ENCODE data around the gene NRL. TPM values are rescaled to one million over a fixed set of nuclear protein-coding genes. Genes with fewer than 3 reads are reported as not detected.
A peak's percentile ranks its signal among the peaks of the same experiment; 100 is the strongest.

Gene NRL
- total and polyA plus RNA-seq, 9 of the 15 experiments (the other 6 are each of a cell fraction or from before 2014, with no cell fraction given) = 0.07 to 2.7 (median 1.4) TPM; not detected in 1

GRCh38 chr14:24141097-24141880 is 26.5 kb upstream of the NRL start, which contains the start of gene EMC9 (continued):
- TF ChIP-seq SRF (CRISPR knock-in tag; IDR thresholded peaks at IDR 0.05) = no peak; a peak in 1 of 4 replicates
- peak; percentile 71 for TF ChIP-seq GABPA (tag; conservative IDR thresholded peaks at IDR 0.05; ENCODE audit: low read depth)
- TF ChIP-seq BDP1 (IDR thresholded peaks at IDR 0.05; ENCODE audit: insufficient read depth, insufficient read length) = no peak
- TF ChIP-seq GMEB1 (CRISPR knock-in tag; IDR thresholded peaks at IDR 0.05) = no peak
- TF ChIP-seq RCOR1 (IDR thresholded peaks at IDR 0.05; ENCODE audit: borderline replicate concordance in 1 of 2, low read depth in 2 of 2, low read length in 2 of 2) = peak in 1 of 2 experiments; percentile 73; a peak in 2 of 4 replicates
- no peak for TF ChIP-seq TOE1 (IDR thresholded peaks at IDR 0.05; ENCODE audit: borderline replicate concordance)
- no peak for TF ChIP-seq TOE1 (CRISPR knock-in tag; IDR thresholded peaks at IDR 0.05; ENCODE audit: borderline replicate concordance, low read depth)
- TF ChIP-seq ZNF740 (CRISPR knock-in tag; IDR thresholded peaks at IDR 0.05) = no peak
- no peak for TF ChIP-seq ZNF740 (tag; IDR thresholded peaks at IDR 0.05)
- peak; percentile 95 for TF ChIP-seq PKNOX1 (IDR thresholded peaks at IDR 0.05)
- peak; percentile 43 for TF ChIP-seq RBM22 (IDR thresholded peaks at IDR 0.05; ENCODE audit: low read depth, low read length, poor library complexity, severe bottlenecking)
- TF ChIP-seq ARID1B (IDR thresholded peaks at IDR 0.05) = 0 out of 2 replicates have a peak, but pooled peaks have one; percentile 5
- TF ChIP-seq MLLT1 (IDR thresholded peaks at IDR 0.05) = peak in 1 of 2 experiments; percentile 98; a peak in 2 of 4 replicates
- TF ChIP-seq U2AF1 (optimal IDR thresholded peaks at IDR 0.05; ENCODE audit: low read depth, low read length) = no peak
- TF ChIP-seq SMARCE1 (IDR thresholded peaks at IDR 0.05) = no peak
- no peak for TF ChIP-seq SNIP1 (IDR thresholded peaks at IDR 0.05; ENCODE audit: low read depth)
- no peak for TF ChIP-seq SMC3 (conservative IDR thresholded peaks at IDR 0.05; ENCODE audit: insufficient read depth, low read depth, low read length)
- peak; percentile 61; the same call in 1 of the 2 replicates for TF ChIP-seq CREM (IDR thresholded peaks at IDR 0.05; ENCODE audit: low read depth)
- peak; percentile 69 for TF ChIP-seq MAX (CRISPR knock-in tag; IDR thresholded peaks at IDR 0.05)
- peak; percentile 54; the same call in 1 of the 2 replicates for TF ChIP-seq ZSCAN29 (IDR thresholded peaks at IDR 0.05)
- TF ChIP-seq ZBTB34 (CRISPR knock-in tag; IDR thresholded peaks at IDR 0.05) = no peak
